Epithelial cell of proximal tubule (primary cell): ENCODE data around the gene ABCC12. TPM values are rescaled to one million over a fixed set of nuclear protein-coding genes. Genes with fewer than 3 reads are reported as not detected.

Source experiments
- DNase-seq: peaks from one replicate; pipeline ENCODE4 v3.0.0-alpha.2; 2011; ENCODE audit warnings: low read depth
- H3K4me3 ChIP-seq: 2 replicates; pipeline ENCODE4 v1.5.1; 2011; ENCODE audit warnings: low read depth, mild to moderate bottlenecking, low read length
- total RNA-seq: library from RNA; depleted of rRNA; stranded (reverse); fragments of >200 nt; gene quantifications from 2 replicates; pipeline ENCODE4 v1.2.3, GENCODE V29; 2015
- TF ChIP-seq, protein P1 (sequence below): conservative IDR thresholded peaks from 2 replicates; pipeline ENCODE4 v1.5.1; 2012; ENCODE audit warnings: low read depth, mild to moderate bottlenecking, low read length

ABCC12 gene
- total RNA-seq, 1 donor from 2014 or later, result not detected

- H3K4me3 ChIP-seq, result no peak overlapping the region
- TF ChIP-seq, protein P1, sequence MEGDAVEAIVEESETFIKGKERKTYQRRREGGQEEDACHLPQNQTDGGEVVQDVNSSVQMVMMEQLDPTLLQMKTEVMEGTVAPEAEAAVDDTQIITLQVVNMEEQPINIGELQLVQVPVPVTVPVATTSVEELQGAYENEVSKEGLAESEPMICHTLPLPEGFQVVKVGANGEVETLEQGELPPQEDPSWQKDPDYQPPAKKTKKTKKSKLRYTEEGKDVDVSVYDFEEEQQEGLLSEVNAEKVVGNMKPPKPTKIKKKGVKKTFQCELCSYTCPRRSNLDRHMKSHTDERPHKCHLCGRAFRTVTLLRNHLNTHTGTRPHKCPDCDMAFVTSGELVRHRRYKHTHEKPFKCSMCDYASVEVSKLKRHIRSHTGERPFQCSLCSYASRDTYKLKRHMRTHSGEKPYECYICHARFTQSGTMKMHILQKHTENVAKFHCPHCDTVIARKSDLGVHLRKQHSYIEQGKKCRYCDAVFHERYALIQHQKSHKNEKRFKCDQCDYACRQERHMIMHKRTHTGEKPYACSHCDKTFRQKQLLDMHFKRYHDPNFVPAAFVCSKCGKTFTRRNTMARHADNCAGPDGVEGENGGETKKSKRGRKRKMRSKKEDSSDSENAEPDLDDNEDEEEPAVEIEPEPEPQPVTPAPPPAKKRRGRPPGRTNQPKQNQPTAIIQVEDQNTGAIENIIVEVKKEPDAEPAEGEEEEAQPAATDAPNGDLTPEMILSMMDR, result no peak
- no peak for DNase-seq
These were observed 23.1 kb downstream of the ABCC12 start for GRCh38 chr16:48132696-48133095.

DNA sequence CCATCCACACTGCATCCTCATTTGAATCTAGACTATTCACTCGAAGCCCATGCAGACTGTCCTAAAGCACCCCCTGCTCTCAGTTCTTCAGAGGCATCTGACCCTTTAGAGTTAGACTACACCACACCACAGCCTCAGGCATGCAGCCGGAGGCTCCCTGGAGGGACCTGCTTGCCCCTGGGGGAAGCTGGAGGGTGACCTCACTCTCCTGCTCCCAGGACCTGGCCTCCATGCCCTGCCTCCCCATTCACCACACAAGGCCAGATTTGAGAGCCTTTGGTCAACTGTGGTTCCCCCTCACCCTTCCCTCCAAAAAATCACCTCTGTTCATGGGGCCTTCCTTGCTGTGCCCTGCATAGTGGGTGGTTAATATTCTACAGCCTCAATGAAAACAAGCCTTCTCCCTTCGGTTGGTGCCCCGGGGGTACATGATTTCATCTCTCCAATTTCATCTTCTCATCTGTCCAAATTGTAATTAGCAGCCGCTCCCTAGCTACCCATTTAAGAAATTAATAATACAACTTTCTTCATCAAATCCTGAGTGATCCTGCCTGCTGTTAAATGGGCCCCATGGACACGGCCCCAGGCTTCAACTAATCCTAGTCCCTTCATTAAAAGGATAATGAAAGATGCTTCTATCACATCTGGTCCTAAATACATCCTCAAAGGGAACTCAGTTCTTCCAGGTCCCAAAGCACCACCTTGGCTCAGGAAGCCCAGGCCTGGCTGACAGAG, 24.4 kb downstream of the ABCC12 start:
- H3K4me3 ChIP-seq, result no peak overlapping the region
- DNase-seq, result no peak
- TF ChIP-seq, protein P1, result no peak

- TF ChIP-seq, protein P1, result no peak
- no peak for DNase-seq
These were observed 25.9 kb downstream of the ABCC12 start for GRCh38 chr16:48129926-48130325.

GRCh38 chr16:48128769-48129168, 27.0 kb downstream of the ABCC12 start:
- TF ChIP-seq, protein P1, result no peak
- H3K4me3 ChIP-seq, result no peak overlapping the region
- DNase-seq, result no peak

More at GRCh38 chr16:48129926-48130325, 25.9 kb downstream of the ABCC12 start:
- no peak overlapping the region for H3K4me3 ChIP-seq

GRCh38 chr16:48126801-48127644, 28.8 kb downstream of the ABCC12 start:
- TF ChIP-seq, protein P1, result no peak

GRCh38 chr16:48125888-48126287, 29.9 kb downstream of the ABCC12 start:
- TF ChIP-seq, protein P1, result no peak
- DNase-seq, result no peak
- no peak overlapping the region for H3K4me3 ChIP-seq

More at GRCh38 chr16:48126801-48127644, 28.8 kb downstream of the ABCC12 start:
- DNase-seq, result peak; percentile 52
- H3K4me3 ChIP-seq, result no peak overlapping the region
